HEK293 (cell line): ENCODE data around the gene FSTL3.

Experiments used
- CTCF ChIP-seq: fragments of 450-650 bp; formaldehyde crosslinking; IDR thresholded peaks from 2 replicates; pipeline ENCODE4 v1.5.1; 2016; ENCODE audit warnings: missing biosample characterization, missing genetic modification characterization
- MYNN ChIP-seq: fragments of 450-650 bp; formaldehyde crosslinking; IDR thresholded peaks from 2 replicates; pipeline ENCODE4 v1.5.1; 2016; ENCODE audit warnings: missing biosample characterization, missing genetic modification characterization, borderline replicate concordance
- MZF1 ChIP-seq: fragments of 450-650 bp; formaldehyde crosslinking; IDR thresholded peaks from 2 replicates; pipeline ENCODE4 v1.5.1; 2017; ENCODE audit warnings: missing biosample characterization, missing genetic modification characterization, borderline replicate concordance
- SCRT2 ChIP-seq: fragments of 450-650 bp; formaldehyde crosslinking; IDR thresholded peaks from 2 replicates; pipeline ENCODE4 v1.5.1; 2016; ENCODE audit warnings: missing biosample characterization, missing genetic modification characterization
- ZFP37 ChIP-seq: fragments of 450-650 bp; formaldehyde crosslinking; IDR thresholded peaks from 2 replicates; pipeline ENCODE4 v1.5.1; 2016; ENCODE audit warnings: missing biosample characterization, missing genetic modification characterization
- ZNF155 ChIP-seq: fragments of 450-650 bp; formaldehyde crosslinking; IDR thresholded peaks from 2 replicates; pipeline ENCODE4 v1.5.1; 2016; ENCODE audit warnings: missing biosample characterization, missing genetic modification characterization
- ZNF239 ChIP-seq: fragments of 450-650 bp; formaldehyde crosslinking; IDR thresholded peaks from 2 replicates; pipeline ENCODE4 v1.5.1; 2016; ENCODE audit warnings: missing biosample characterization, missing genetic modification characterization
- ZNF600 ChIP-seq: fragments of 450-650 bp; formaldehyde crosslinking; IDR thresholded peaks from 2 replicates; pipeline ENCODE4 v1.5.1; 2016; ENCODE audit warnings: missing biosample characterization, missing genetic modification characterization
- ZNF704 ChIP-seq: fragments of 450-650 bp; formaldehyde crosslinking; IDR thresholded peaks from 2 replicates; pipeline ENCODE4 v1.5.1; 2016; ENCODE audit warnings: missing biosample characterization, missing genetic modification characterization

DNA sequence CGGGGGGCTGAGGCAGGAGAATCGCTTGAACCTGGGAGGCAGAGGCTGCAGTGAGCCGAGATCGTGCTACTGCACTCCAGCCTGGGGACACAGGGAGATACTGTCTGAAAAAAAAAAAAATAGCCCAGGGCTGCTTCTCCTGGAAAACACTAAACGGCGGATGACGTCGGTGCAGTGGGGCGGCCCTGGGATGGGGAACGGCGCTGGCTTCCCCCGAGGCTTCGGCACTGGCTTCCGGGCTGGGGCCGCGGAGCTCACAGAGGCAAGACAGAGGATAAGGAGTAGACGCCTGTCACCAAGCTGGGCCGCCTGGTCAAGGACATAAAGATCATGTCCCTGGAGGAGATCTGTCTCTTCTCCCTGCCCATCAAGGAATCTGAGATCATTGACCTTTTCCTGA is 14.0 kb downstream of the FSTL3 start:
- no peak for TF ChIP-seq ZNF155 (tag by site-specific recombination)
- no peak for TF ChIP-seq CTCF (tag by site-specific recombination)
- TF ChIP-seq ZNF704, result no peak
- TF ChIP-seq MZF1 (tag by site-specific recombination), result no peak
- TF ChIP-seq MYNN (tag by site-specific recombination), result no peak
- no peak for TF ChIP-seq ZFP37 (tag by site-specific recombination)
- TF ChIP-seq ZNF600 (tag by site-specific recombination), result no peak
- no peak for TF ChIP-seq ZNF239 (tag by site-specific recombination)
- no peak for TF ChIP-seq SCRT2
